SKM-1 (cell line): Measurements from ENCODE around the gene TMED6.
A peak's percentile ranks its signal among the peaks of the same experiment; 100 is the strongest.
"Not testable (repeated sequence)": the region's sequence is repeated elsewhere in the genome, so short reads cannot be mapped to it uniquely, and the experiment has no call there.

Source experiments
- DNase-seq: peaks from one replicate; lab custom pipeline; 2025; ENCODE audit not compliant: unreplicated experiment; lab: John Stamatoyannopoulos, UW

TMED6 gene

DNA sequence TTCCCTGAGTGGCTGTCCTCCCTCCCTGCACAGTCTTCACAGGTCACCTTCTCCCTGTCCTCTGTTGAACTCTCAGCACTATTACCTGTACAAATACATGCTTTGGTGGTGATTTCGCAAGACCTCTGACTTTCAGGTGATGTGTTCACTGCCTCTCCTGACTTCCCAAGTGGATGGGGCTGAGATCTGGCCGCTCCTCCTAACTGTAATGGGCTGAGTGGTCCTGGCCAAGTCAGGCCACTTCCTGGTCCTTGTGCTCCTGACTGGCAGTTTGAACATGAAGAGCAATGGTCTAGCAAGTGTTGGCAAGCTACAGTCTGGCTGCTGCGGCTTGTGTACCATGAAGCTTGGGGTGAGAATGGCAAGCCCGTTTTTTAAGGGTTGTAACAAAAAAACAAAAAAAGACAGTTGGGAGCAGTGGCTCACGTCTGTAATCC lies 11.7 kb upstream of the TMED6 start:
- DNase-seq: no peak

DNA sequence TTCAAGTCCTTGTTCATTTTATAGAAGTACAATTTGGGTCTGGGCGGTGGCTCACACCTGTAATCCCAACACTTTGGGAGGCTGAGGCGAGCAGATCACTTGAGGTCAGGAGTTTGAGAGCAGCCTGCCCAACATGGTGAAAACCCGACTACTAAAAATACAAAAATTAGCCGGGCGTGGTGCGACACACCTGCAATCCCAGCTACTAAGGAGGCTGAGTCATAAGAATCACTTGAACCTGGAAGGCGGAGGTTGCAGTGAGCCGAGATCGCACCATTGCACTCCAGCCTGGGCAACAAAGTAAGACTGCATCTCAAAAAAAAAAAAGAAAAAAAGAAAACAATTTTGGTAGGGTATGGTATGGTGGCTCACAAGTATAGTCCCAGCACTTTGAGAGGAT lies 8.5 kb upstream of the TMED6 start:
- DNase-seq: not testable (repeated sequence)

DNA sequence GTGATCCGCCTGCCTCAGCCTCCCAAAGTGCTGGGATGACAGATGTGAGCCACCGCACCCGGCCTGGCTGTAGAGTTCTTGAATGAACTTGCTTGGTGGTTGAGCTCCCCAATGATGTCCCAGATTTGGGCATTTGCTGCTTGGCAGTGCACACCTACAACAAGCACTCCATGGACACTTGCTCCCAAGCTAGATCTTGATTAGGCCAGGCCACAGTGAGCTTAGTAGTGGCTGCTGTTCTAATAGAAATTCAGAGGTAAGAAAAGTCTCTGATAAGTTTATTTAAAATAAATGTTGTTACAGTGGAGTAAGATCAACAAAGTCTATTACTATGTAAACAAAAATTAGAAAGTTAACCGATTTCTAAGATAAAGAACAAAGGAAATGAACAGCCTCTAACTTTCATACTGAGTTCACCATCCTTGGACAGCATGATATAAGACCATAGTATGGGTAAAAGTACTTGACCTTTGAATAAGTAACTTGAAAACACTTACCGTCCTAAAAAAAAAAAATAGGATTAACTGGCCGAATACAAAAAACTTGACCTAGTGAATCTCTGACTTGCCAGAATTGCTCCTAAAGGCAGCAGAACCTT lies 951 bp downstream of the TMED6 start:
- DNase-seq: no peak

GRCh38 chr16:69349536-69349935 lies 2.0 kb downstream of the TMED6 start:
- no peak for DNase-seq

DNA sequence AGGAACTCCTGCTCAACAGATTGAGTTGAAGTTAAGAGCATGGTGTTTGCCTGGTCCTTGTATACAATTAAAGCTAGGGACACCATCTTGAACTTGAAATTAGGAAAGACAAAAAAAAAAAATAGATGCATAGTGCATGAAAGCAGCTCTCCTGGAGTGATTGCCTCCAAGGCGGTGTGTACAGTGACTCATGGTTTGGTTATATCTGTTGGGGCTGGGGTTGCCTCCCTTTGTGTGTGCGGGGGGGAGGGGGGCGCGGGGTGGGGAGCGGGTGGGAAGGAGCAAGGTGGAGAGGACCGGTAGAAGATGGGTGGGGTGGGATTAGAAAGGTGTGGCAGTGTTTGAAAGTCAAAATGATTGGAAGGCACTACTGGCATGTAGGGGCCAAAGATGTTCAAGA lies 3.4 kb downstream of the TMED6 start:
- DNase-seq: no peak

GRCh38 chr16:69346683-69347082 lies 4.9 kb downstream of the TMED6 start:
- no peak for DNase-seq

- DNase-seq: no peak
Measured at GRCh38 chr16:69345923-69346322, 5.7 kb downstream of the TMED6 start.

- DNase-seq: no peak
Measured at GRCh38 chr16:69344171-69344570, 7.4 kb downstream of the TMED6 start.

DNA sequence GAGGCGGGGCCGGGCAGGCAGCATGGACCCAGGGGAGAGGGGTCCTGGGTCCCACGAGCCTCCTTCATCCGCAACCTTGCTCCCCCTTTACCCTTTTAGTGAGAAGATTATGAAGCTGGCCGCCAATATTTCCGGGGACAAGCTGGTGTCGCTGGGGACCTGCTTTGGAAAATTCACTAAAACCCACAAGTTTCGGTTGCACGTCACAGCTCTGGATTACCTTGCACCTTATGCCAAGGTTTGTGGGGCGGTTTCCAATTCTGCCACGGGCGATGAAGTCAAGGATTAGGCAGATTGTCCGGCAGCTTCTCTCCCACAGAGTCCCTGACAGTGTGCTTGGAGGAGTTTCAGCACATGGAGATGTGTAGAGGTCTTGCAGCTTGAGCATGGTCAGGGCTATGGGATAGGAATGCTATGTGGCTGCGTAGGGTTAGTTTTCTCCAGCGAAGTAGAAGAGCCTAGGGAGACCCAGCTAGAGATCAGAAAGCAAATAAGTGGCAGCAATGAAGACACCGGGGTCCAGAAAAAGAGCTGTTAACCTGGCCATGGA lies 11.4 kb downstream of the TMED6 start:
- no peak for DNase-seq

DNA sequence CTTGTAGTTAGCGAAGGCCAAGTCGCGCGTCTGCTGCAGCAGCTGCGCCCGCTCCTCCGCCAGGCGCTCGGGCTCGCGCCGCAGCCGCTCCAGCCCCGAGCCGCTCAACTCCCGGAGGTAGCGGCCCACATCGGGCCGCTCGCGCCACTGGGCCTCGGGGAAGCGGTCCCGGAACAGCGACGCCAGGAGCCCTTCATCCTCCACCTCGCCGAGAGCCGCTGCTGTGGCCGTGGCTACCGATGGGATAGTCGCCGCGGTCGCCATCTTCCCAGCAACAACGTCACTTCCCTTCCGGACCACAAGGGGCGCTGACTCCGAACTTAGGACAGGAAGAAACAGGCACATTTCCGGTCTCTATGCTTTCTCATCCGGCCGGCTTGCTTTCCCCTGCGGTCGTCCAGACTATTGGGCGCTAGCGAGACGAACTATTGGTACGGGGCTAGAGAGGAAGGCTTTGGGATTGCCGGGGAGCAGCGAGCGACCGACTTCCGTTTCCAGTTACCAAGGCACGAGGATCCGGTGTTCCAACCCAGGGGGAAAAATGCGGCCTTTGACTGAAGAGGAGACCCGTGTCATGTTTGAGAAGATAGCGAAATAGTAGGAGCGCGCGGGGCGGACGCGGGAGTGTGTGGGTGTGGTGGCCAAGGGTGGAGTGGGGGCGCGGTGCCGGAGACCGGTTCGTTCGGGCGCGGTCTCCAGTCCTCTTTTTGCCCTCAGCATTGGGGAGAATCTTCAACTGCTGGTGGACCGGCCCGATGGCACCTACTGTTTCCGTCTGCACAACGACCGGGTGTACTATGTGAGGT lies 12.1 kb downstream of the TMED6 start, which contains the start of the genes COG8 and NIP7:
COG8 (minus strand) TSS at position 276 of the 806 bp plus-strand sequence; CDS start at position 264, 12 bp downstream.
NIP7 (plus strand) TSS at position 484 of the 806 bp plus-strand sequence; CDS start at position 542, 58 bp downstream.
- peak; percentile 99 for DNase-seq

DNA sequence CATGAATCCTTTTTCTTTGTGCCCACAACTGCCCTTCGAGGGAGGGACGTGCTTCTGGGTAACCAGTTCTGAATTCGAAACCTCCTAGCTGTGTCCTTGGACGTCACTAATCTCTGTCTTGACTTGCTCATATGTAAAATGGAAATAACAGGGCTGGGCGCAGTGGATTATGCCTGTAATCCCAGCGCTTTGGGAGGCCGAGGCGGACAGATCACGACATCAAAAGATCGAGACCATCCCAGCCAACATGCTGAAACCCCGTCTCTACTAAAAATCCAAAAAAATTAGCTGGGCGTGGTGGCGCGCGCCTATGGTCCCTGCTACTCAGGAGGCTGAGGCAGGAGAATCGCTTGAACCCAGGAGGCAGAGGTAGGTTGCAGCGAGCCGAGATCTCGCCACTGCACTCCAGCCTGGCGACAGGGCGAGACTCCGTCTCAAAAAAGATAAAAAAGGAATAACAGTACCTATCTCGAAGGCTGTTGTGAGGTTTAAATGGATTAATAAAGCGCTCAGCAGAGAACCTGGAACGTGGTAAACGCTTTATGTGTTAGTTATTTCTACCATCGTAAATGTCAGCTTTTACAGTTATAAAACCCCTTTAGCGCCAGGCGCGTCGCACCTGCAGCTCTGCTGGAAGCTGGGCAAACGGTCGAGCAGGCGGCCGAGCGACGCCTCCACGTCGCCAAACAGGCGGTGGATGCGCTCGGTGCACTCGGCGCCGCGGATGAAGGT lies 12.9 kb downstream of the TMED6 start:
- DNase-seq: no peak

DNA sequence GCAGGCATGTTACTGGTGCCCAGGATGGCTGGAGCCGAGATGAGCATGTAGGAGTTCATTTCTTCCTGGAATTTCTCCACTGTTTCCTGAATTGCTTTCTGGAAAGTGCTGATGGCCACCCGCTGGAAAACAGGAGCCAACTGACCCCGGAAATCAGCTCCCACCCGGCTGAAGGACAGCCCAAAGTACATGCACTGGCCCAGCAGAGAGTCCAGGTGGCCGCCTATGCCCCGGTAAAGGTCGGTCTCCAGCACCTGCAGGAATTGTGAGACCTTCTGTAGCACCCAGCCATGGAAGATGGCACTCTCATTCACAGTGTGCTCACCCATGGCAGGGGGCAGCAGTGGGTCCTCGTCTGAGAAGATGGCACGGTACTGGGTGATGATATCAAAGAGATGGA lies 16.9 kb downstream of the TMED6 start:
- no peak for DNase-seq

- DNase-seq: peak; percentile 68
Measured at GRCh38 chr16:69330286-69331109, 21.1 kb downstream of the TMED6 start, which contains the start of gene PDF. Gene PDF, minus strand, starts transcription at chr16:69330588. Its CDS starts 18 bp downstream, at chr16:69330570.

DNA sequence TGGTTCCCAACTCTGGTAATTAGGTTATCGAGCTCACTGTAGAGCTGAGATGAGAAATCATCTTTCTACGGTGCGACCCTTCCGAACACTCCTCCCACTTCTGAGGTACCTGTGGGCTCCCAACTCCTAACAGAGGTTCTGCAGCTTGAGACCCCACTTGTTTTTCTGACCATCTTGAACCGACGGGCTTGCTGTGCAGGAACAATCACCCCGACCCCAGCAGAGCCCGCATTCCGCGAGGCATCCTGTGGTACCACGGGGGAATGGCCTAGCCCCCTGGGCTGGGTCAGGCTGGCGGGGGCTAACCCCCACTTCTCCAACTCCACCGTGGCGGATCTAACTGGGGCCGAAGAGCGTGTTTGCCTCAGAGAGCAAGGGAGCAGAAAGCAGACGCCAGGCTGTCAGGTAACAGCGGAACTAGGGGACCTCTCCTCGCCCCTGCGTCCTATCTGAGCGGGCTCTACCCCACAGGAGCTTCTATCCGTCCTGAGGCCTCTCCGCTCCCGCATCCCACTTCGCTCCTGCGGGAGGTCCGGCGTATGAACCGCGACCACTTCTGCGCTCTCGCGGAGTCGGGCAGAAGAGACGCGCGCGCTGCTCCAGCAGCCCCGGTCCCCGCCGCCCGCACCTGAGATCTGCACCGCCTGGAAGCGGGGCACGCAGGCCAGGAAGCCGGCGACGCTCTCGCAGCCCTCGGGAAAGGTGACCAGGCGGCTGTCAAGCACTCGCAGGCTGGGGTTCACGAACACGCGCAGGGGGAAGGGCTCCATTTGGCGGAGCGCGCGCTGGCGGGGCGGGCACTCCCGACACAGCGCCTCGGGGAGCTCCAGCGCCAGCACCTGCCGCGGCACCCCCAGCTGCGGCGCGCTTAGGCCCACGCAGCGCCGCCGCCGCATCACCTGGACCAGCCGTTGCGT lies 22.0 kb downstream of the TMED6 start:
- no peak for DNase-seq

- no peak for DNase-seq
Measured at GRCh38 chr16:69328854-69329316, 22.7 kb downstream of the TMED6 start.

DNA sequence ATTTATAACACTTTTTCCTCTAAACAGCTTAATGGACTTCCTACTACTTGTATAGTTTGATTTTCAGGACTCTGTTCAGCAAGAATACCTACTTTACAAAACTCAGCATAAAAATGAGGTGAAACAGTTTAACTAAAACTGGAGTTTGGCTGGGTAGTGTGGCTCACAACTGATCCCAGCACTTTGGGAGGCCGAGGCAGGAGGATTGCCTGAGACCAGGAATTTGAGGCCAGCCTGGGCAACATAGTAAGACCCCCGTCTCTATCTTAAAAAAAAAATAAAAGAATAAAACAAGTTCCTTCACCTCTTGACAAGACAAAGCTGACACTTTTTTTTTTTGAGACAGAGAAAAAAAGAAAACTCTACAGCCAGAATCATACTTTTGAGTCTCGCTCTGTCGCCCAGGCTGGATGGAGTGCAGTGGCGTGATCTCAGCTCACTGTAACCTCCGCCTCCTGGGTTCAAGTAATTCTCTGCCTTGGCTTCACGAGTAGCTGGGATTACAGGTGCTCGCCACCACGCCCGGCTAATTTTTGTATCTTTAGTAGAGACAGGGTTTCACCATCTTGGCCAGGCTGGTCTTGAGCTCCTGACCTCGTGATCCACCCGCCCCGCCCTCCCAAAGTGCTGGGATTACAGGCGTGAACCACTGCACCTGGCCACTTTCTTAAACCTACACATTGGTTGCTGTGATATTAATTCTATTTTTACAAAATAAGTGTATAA lies 23.8 kb downstream of the TMED6 start:
- no peak for DNase-seq

GRCh38 chr16:69326172-69326873 lies 25.3 kb downstream of the TMED6 start:
- DNase-seq: no peak

DNA sequence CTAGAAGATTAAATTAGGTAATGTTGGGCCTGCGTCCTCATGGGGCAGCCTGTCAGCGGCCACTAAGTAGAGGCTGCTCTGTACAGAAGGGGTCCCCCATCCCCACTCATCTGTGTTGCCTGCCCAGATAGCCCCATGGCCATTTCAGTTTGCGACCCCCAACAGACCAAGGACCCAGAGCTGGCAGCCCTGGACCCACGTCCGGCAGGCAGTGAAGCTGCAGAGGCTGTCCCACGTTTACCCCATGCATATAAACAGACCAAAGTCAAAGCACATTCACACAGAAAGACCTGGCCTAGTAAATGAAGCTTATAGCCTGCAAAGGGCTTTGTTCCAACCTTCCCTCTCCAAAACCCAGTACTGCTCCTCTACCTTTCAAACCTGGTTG lies 25.8 kb downstream of the TMED6 start:
- no peak for DNase-seq
